HT1080 (cell line): ENCODE results near the gene ATP1B1. TPM values are rescaled to one million over a fixed set of nuclear protein-coding genes. Genes with fewer than 3 reads are reported as not detected.

Experiments
- DNase-seq: peaks from one replicate; pipeline ENCODE4 v3.0.0-alpha.2; 2015; ENCODE audit warnings: low read depth
- total RNA-seq: library from RNA; depleted of rRNA; stranded (reverse); fragments of >200 nt; shearing (Covaris generic); gene quantifications from 2 replicates; pipeline ENCODE4 v1.2.3, GENCODE V29; 2014

Gene ATP1B1
- total RNA-seq, 1 experiment from 2014 or later: 35.9 TPM

GRCh38 chr1:169092399-169092798 lies 14.1 kb upstream of the ATP1B1 start:
- DNase-seq: no peak

DNA sequence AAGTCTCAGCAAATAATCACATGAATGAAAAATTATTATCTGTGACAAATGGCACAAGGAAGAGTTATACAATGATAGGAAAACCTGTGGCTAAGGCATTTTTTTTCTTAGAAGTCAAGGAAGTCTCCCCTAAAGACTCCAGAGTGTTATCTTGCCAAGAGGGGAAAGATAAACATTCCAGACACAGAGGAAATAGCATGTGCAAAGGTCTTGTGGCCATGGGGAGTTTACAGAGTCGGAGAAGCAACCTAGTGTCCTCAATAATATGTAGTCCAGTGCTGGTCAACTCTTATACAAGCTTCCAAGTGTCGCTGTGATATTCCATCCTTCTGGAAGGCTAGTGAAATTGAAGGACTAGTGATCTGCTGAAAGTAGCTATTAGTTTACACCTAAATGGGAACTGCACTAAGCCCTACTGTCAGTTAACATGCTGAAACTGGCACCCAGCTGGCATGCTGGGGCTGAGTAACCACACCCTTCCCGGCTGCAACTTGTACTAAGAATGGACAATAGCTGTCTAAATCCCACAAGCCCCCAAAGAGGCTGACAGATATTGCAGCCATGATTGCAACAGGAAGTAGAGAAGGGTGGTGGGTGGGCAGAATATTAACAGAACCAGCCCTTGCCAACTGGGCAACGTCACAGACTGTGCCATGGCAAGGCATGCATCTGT lies 11.5 kb upstream of the ATP1B1 start:
- DNase-seq: no peak

DNA sequence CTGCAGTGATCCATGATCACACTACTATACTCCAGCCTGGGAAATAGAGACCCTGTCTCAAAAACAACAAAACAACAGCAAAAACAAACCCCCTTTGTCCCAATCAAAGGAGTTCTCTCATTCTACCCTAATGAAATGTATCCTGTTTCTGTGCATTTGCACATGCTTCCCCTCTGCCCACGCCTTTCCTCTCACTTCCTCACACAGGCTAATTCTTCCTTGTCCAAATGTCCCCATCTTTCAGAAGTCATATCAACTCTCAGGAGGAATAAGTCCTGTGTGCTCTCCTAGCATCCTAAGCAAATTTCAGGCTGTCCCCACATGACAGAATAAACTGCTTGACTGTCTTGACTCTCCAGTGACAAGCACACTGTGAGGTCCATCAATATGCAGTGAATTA lies 8.1 kb upstream of the ATP1B1 start:
- no peak for DNase-seq

DNA sequence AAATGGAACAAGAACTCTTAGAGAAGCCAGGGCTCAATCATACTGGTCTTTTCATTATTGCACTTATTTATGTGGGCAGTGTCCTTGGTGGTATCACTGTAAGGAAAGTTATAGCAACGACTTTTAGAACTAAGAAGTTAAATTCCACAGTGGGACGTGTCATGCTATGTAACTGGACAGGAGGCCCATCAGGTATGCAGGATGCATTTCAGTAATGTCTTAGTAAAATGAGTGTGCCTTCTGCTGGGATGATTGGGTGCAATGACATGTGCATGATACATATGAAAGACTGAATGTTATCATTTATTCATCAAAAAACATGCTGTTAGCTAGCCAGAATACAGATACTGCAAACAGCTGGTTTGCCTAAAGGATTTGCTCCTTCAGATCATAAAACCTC lies 6.9 kb upstream of the ATP1B1 start:
- DNase-seq: no peak

DNA sequence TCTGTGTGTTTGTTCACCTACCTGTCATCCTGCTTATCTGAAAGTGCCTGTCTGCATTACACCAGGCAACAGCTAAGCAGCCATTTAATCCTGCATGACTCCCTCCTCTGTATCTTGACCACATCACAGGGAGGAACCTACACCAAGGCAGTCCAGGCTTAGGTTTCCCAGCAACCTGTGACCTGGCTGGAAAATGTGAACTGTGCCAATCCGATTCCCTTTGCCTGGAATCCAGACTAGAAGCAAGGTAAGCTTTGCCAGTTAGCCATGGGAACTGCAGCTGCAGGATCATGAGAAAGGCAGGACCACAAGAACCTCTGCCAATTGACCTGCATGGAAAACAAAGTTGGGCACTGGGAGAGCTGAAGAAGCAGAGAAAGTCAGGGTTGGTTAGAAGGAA lies 6.3 kb upstream of the ATP1B1 start:
- no peak for DNase-seq

- DNase-seq: no peak
These were observed 5.8 kb upstream of the ATP1B1 start for GRCh38 chr1:169100651-169101088.

GRCh38 chr1:169102567-169102966 lies 3.9 kb upstream of the ATP1B1 start:
- peak; percentile 86 for DNase-seq

DNA sequence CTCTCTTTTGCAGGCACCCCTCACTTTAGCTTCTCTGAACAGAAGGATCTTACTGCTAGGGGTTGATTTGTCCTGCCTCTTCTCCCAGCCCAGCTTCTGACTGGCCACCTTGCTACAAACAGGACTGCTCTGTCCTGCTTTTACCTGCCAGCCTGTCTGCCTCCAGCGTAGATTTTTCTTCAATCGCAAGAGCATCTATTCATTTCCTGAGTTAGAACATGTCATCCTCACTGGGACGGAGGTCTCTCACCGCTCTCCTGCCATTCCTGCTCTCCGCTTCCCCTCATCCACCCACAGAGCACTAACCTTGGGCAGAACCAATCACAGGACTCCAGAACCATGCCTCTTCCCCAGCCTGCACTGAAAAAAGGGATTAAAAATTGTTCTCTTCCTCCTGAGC lies 3.5 kb upstream of the ATP1B1 start:
- no peak for DNase-seq

- DNase-seq: no peak
These were observed 3.0 kb upstream of the ATP1B1 start for GRCh38 chr1:169103480-169103893.

GRCh38 chr1:169105087-169105433 lies 1.4 kb upstream of the ATP1B1 start:
- no peak for DNase-seq

- DNase-seq: peak; percentile 88
These were observed 926 bp upstream of the ATP1B1 start for GRCh38 chr1:169105434-169106094.

GRCh38 chr1:169106921-169107602 lies 572 bp downstream of the ATP1B1 start:
- no peak for DNase-seq

DNA sequence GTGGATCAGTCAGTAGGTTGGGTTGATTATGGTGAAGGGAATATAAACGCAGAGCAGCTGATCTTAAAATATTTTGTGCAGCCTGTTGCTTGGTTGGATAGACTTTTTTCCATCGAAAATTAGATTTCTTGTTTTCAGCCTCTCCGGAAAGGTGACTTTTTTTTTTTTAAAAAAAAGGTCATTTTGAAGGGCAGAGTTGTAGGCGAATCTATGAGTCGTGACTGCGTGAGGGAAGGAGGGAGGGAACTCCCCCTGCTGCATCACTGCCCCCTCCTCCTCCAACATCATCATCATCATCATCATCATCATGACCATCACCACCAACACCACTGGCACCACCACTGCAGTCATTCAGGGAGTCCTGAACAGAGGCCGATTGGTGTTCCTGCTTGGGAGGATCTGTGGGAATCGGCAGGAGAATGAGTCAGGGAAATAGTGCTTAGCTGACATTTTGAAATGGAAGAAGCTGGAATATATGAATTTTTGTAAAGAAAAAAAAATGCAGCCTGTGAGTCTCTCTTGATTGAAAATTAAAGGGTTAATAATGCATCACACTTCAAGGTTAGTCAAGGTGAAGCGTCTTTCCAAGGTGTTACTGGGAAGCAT lies 1.2 kb downstream of the ATP1B1 start:
- peak; percentile 90 for DNase-seq

DNA sequence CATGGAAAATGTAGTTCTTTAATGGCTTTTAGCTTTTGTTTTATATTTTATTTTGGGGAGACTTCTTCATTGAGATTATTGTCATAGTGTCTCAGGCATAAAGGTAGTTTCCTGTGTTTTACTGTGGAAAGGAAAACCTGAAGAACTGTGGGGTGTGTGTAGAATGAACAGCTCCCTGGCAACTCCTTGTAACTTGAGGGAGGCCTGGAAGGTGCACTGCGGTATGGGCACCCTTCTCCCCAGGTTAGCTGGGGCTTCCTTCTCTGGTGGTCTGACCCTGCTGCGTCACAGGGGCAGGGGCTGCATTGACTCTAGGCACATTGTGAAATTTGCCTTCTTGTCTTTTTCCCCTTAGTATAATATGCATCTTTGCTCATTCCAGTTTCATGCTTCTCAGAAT lies 1.7 kb downstream of the ATP1B1 start:
- DNase-seq: no peak

DNA sequence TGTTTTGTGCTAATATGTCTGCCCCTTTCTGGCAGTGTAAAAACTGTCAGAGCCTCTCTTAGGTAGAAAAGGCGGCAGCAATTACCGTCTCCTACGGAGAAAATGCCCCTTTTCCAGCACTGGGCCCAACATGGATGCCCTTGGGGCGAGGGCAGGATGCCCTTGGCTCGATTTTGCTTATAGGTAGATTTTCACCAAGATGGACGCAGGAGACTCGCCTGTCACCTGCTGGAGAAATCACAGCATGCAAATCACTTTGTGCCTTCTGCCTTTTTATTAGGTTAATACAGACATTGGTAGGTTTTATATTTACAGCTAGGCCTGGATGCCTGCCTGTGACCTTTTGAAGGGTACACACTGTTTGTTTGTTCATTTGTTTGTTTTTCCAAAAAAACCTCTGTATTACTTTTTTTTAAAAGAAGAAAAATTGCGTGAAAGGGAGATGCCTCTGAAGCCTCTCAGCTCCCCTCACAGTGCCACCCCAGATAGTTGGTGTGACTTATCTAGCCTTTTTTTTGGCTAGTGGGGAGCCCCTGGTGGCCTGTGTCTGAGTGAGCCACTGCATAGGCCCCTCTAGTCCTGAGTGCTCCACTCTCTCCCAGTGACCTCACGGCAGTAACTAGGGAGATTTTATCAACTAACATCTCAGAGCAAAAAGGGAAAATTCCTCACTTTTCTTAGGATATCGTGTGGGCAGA lies 2.5 kb downstream of the ATP1B1 start:
- no peak for DNase-seq

- peak; percentile 55 for DNase-seq
These were observed 3.2 kb downstream of the ATP1B1 start for GRCh38 chr1:169109561-169110134.

- no peak for DNase-seq
These were observed 3.7 kb downstream of the ATP1B1 start for GRCh38 chr1:169110236-169110635.

DNA sequence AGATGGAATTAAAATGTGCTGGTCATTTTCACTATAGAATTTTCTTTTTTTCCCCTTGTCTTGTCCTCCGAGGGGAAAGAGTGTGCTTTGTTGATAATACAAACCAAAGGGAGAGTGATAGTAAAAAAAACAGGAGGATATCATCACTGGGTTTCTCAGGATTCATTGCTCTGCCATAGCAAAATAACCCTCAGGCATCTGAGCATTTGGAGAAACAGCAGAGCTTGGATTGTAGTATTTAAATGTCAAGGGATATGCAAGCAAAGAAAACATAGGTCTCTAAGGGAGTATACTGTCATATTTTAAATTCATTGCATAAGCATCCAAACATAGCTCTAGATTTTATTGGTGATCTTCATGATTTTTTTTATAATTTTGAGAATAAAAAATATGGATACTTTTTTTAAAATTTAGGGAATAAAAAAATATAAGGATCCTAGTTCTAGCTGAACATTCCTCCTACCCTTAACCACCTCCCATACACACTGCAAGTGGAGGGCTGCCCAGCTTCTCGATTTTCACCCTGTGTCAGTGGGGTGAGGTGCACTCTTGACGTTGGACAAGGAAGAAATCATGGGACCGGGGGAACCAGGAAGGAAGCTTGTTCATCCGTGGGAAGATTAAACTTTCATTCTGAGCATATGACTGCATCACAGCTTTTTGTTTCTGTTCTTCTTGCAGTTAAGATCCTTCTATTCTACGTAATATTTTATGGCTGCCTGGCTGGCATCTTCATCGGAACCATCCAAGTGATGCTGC lies 4.4 kb downstream of the ATP1B1 start:
- DNase-seq: no peak

DNA sequence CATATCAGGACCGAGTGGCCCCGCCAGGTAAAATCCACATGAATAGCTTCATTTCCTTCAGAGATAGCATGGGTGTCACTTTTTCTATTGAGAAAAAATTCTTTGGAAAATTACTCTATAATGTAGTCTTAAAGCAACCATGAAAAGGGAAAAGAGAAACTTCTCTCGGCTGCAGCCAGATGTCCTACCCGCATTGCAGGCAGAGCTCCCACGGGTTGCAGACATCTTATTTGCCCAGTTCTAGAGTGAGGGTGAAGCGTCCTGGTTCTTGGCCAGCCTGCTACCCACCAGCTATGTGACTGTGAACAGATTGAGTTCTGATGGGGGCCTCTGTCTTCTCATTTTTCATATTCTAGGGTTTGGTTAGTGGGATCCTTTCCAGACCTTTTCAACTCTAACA lies 5.0 kb downstream of the ATP1B1 start:
- DNase-seq: no peak

DNA sequence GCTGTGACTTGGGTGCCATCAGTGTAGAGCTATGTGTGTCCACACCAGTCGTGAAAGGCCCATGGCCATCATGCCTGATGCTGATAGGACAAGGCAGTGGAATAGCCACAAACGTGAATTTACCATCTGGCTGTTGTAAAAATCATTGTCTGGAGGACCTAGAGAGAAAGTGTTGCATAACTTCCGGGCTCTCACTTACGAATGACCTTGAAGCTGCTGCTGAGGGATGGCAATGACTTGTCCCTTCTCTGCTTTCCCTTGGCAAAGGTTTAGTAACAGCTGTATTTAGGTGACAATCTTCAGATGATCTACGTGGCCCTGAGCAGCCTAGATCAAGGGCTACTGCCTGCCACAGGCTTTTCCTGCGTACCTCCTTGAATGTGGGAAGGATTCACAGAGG lies 5.8 kb downstream of the ATP1B1 start:
- DNase-seq: no peak
